Posterior vena cava (tissue), 2 donors: Measurements from ENCODE around the gene UBR2. TPM values are rescaled to one million over a fixed set of nuclear protein-coding genes. Genes with fewer than 3 reads are reported as not detected.
"Not testable (repeated sequence)": the region's sequence is repeated elsewhere in the genome, so short reads cannot be mapped to it uniquely, and the experiment has no call there.

Experiments
- DNase-seq: peaks from one replicate; pipeline ENCODE4 v3.0.0-alpha.2; 2020; ENCODE audit warnings: low spot score
- intact Hi-C, 2 donors: fragments of 100-400 bp; cut with DNase I; formaldehyde crosslinking; loops; one replicate each; pipeline versions ENCODE4 v1.14.1 to v1.14.2; 2022 to 2023
- total RNA-seq, 2 donors: library from RNA; stranded (reverse); fragmentation: NEBNext Ultra II Directional; extraction: Animal tissue kit (Norgen Biotek cat#: 25700); gene quantifications; one replicate each; pipeline ENCODE4 v1.2.1, GENCODE V29; 2021
- donor health status: DM: yes; HTN: yes; CAD: no.
- donor health status: DM: yes; HTN: yes; CAD: no.

The UBR2 gene
- total RNA-seq, 2 donors from 2014 or later = 29.3 to 29.4 TPM

DNA sequence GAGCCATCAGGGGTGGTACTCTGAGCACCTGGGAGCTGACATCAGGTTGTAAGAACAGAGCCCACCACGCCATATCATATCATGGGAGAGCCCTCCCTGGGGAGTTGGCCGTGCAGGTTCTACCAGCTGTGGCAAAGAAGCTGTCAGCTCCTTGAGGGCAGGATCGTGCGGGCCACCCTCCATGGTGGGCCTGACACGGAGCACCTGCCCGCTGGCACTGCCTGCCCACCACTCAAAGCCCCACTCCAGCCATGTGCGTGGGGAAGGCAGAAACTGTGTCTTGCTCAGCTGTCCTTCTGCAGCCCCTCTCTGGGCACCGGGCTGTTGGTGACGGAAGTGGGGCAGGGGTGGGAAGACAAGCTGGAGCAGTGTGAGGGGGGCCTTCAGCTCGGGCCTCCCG lies 144.3 kb downstream of the UBR2 start:
- intact Hi-C loops = no loop called here
- DNase-seq = no peak

DNA sequence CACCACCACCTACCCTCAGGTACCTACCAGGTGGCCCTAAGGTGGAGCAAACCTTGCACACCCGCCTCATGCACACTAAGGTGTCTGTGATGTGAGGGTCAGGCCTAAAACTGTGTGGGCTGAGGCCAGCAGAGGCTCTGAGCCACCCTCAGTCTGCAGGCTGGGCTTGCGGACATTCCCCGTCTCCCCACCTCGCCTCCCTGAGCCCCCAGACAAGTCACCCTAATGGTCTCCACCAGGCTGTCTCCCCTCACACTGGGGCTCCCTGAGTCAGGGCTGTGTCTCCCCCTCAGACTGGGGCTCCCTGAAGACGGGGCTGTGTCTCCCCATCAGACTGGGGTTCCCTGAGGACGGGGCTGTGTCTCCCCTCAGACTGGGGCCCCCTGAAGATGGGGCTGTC lies 146.0 kb downstream of the UBR2 start:
- DNase-seq = no peak
- intact Hi-C loops = no loop called here

DNA sequence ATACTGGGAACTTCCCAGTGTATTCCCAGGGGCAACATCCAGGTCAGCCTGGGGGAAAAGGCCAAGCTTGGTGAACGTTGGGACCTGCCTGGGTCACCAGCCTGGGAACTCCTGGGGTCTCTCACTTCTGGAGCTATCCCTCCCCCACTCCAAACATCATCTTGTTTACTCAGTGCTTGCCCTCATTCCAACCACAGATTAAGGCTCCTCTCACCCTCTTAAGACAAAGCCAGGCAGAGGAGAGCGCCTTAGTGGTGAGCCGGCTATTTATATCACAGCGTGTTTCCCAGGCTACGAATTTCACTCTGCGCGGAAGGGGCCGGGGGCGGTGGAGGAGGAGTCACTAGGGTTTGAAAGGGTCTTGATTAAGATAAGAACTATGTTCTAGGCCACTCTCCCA lies 146.5 kb downstream of the UBR2 start:
- DNase-seq = no peak

DNA sequence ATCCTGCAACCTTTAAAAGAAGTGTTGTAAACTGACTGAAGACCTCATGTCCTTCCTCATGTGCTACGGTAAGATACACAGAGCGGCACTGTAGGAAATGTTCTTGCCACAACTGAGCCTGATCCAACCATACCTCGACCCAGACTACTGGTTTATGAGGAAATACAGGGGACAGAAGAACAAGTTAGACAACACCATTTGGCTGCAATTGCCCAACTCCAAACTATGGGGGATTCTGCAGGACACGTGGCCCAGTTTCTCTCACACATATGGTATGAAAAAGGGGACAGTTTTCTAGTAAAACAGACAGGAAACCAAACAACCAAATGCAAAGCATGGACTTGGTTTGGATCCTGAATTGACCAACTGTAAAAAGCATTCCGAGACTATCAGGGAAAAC lies 148.1 kb downstream of the UBR2 start:
- DNase-seq = no peak
- intact Hi-C loops = no loop called here

More for the DNA sequence above, 146.5 kb downstream of the UBR2 start:
- intact Hi-C loops = no loop called here

DNA sequence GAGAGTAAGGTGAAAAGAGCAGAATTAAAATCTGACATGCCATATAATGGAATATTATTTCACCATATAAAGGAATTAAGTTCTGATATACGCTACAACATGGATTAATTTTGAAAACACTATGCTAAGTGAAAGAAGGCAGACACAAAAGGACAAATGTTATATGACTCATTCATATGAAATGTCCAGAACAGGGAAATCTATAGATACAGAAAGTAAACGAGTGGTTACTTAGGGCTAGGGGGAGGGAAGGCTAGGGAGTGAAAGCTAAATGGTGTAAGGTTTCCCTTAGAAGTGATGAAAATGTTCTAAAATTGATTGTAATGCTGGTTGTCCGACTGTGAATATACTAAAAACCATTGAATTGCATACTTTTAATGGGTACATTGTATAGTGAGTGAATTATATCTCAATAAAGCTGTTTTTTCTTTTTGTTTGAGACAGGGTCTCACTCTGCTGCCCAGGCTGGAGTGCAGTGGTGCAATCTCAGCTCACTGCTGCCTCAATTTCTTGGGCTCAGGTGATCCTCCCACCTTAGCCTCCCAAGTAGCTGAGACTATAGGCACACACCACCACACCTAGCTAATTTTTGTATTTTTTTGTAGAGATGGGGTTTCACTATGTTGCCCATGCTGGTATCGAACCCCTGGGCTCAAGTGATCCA lies 150.4 kb downstream of the UBR2 start:
- intact Hi-C loops = no loop called here
- peak; percentile 16 for DNase-seq

DNA sequence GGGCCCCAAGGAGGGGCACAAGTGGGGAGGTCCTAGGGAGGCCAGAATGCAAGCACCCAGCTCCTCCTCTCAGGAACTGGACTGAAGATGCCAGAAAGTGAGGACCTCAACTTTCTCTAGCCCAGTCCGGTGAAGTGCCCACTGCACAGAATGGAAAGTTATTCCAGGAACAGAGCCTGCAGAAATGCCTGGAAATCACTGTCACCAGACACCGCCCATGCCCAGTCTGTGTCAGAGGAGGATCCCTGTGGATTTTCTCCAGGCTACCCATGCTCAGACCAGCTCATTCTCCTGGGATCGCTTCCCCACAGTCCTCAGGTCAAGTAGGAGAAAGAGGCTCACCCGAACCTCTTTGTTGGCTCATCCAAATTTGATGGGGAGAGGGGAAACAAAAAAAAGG lies 152.0 kb downstream of the UBR2 start:
- peak; percentile 42 for DNase-seq
- intact Hi-C loops = no loop called here

DNA sequence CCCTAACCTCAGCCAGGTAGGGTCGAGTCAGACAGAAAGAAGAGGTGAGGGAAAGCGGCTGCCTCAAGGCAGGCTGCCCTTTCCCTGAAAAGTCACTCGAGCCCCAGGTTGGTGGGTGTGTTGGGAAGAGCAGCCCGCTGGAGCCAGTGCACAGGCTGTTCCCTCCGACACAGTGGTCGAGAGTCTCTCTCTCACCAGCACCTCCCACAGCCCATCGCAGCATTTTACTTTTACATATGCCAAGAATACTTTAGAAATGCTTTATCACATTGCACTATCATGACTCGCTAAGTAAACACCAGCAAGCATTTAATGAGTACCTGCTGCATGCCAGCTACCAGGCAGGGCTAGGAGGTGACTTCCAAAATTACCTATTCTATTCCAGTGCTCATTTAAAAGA lies 156.9 kb downstream of the UBR2 start:
- intact Hi-C loops = loop anchor here in 1 of 2 donors (10.0 kb wide), 1 partner anchor 56 kb away; no protein-coding TSS in a partner anchor
- no peak for DNase-seq

DNA sequence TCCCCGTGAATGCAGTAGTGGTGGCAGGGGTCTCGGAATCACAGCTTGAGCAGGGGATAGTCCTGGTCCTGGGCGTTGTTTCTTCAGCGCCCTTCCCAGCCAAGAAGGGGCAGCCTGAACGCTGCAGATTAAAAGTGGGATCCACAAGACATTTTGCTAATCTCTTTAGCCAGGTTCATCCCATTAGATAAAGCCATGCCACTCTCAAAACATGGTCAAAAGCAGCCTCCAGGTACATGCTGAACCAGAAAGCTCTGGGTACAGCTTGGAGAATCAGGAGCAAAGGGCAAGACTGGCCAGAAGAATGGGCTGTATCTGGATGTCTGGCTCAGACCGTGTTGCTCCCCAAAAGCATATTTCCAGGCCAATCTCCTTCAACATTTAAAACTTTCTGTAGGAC lies 158.7 kb downstream of the UBR2 start, which contains the start of gene PRPH2:
TSS of gene PRPH2 (minus strand) at position 101 of the 400 bp plus-strand sequence. CDS start 263 bp downstream, outside the sequence.
- intact Hi-C loops = loop anchor here in 1 of 2 donors (10.0 kb wide), 1 partner anchor 58 kb away; no protein-coding TSS in a partner anchor
- no peak for DNase-seq

DNA sequence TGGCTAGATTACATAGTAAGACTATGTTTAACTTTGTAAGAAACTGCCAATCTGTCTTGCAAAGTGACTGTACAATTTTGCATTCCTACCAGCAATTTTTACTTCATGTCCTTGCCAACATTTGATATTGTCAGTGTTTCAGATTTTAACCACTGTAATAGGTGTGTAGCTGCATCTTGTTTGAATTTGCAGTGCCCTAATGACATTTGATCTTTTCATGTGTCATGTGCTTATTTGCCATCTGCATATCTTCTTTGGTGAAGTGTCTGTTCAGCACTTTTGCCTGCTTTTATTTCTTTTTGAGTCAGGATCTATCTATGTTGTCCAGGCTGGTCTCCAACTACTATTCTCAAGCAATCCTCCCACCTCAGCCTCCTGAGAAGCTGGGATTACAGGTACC lies 161.0 kb downstream of the UBR2 start:
- no peak for DNase-seq
- intact Hi-C loops = loop anchor here (5.0 to 10.0 kb wide), 2 partner anchors 60 to 63 kb away; no protein-coding TSS in a partner anchor

DNA sequence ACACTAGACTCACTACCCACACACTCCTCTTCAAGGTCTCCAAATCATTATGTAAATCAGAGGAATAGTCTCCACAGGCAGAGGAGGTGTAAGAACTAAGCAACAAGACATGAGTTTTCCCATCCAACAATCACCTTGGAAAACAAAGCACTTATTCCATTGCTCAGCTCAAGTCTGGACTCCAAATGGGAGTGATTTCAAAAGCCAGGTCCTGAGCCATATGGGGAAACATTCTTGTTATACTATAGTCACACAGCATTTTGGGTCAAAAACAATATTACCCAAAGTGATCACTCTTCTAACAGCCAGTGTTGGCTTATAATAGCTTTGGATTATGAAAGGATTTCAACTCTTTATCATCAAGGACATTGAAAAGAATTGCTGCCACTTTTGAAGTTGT lies 162.2 kb downstream of the UBR2 start:
- intact Hi-C loops = loop anchor here (5.0 to 10.0 kb wide), 2 partner anchors 61 to 64 kb away; no protein-coding TSS in a partner anchor
- no peak for DNase-seq

DNA sequence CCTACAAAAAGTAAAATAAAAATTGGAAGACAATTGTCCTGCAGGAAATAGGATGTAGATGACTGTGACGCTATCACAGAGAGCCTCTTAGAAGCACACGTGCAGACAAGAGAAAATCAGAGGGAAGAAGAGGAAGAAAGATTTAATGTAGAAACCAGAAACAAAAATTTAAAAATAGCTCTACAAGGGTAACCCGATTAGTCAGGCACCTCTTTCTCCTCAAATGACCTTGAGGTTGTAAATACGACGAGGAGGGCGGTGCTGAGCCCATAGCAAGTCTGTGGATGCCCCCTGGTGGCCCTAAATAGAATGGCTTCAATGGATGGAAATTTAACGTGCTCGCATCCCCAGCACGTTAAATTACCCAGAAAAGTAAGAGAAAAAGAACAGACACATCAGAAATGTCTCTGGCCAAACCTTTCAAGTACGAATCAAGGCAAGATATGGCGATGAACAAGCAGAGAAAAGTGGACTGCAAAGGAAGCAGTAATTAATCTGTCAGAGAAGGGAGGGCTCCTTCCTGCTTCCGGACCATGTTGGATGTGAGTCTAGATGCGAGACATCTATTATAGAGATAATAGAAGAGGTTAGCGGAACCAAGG lies 162.8 kb downstream of the UBR2 start:
- intact Hi-C loops = loop anchor here (5.0 to 10.0 kb wide), 2 partner anchors 62 to 64 kb away; no protein-coding TSS in a partner anchor

DNA sequence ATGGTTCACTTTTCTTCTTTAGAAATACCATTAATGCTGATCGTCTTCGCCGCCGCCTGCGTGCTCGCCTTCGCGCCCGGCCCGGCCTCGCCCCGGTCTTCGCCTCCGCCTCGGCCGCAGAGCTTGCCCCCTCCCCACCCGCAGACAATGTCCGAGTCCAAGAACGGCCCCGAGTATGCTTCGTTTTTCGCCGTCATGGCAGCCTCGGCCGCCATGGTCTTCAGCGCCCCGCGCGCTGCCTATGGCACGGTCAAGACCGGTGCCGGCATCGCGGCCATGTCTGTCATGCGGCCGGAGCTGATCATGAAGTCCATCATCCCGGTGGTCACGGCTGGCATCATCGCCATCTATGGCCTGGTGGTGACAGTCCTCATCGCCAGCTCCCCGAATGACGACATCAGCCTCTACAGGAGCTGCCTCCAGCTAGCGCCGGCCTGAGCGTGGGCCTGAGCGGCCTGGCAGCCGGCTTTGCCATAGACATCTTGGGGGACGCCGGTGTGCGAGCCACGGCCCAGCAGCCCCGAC lies 163.3 kb downstream of the UBR2 start:
- DNase-seq = peak; percentile 82
- intact Hi-C loops = loop anchor here (5.0 to 10.0 kb wide), 2 partner anchors 62 to 65 kb away; no protein-coding TSS in a partner anchor

More for the DNA sequence above, 162.8 kb downstream of the UBR2 start:
- peak; percentile 81 for DNase-seq

DNA sequence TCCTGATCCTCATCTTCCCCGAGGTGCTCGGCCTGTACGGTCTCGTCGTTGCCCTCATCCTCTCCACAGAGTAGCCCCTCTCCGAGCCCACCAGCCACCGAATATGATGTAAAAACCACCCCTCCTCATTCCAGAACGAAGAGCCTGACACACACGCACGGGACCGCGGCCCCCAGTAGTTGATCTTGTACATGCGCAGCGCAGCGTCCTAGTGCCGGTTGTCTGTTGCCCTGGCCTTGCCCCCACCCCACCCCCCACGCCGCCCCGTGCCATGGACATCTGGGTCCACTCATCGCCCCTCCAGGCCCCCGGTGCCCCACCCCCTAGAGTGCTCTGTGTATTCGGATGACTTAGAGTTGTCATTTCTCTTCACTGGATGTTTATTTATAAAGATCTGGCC lies 163.8 kb downstream of the UBR2 start:
- intact Hi-C loops = loop anchor here (5.0 to 10.0 kb wide), 2 partner anchors 63 to 65 kb away; no protein-coding TSS in a partner anchor
- no peak for DNase-seq

DNA sequence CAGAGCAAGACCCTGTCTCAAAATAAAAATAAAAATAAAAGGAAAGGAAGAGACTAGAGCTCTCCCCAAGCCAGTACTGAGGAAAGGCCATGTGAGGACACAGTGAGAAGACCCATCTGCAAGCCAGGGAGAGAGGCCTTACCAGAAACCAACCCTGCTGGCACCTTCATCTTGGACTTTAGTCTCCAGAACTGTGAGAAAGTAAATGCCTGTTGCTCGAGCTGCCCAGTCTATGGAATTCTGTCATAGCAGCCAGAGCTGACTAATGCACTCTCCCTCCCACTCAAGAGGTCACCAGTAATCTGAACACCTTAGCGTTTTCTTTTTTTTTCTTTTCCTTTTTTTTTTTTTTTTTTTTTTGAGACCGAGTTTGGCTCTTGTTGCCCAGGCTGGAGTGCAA lies 165.9 kb downstream of the UBR2 start:
- intact Hi-C loops = loop anchor here (5.0 to 10.0 kb wide), 2 partner anchors 65 to 67 kb away; no protein-coding TSS in a partner anchor
- DNase-seq = peak; percentile 11

DNA sequence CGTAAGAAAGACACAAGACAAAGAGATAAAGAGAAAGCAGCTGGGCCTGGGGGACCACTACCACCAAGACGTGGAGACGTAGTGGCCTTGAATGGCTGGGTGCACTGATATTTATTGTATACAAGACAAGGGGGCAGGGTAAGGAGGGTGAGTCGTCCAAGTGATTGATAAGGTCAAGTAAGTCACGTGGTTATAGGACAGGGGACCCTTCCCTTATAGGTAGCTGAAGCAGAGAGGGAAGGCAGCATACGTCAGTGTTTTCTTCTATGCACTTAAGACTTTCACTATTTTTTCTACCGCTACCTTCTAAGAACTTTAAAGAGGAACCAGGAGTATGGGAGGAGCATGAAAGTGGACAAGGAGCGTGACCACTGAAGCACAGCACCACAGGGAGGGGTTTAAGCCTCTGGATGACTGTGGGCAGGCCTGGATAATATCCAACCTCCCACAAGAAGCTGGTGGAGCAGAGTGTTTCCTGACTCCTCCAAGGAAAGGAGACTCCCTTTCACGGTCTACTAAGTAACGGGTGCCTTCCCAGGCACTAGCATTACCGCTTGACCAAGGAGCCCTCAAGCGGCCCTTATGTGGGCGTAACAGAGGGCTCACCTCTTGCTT lies 170.1 kb downstream of the UBR2 start:
- peak; percentile 31 for DNase-seq
- intact Hi-C loops = not testable (repeated sequence)

DNA sequence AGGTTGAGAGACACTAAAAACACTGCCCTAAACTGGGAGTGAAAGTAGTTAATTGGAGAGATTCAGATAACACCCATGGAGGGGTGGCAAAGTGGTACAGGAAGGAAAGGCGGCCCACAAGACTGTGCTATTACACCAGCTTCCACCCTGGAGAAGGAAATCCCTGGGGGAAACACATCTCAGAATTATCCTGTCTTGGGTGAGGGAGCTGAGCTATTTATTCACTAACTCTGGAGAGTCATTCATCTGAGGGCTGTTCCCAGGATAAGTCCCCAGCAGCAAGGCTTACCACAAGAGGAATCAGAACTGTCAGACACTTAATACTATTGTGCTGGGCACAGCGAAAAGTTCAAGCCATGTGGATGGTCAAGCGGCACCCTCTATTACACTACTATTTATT lies 172.1 kb downstream of the UBR2 start:
- DNase-seq = no peak
- intact Hi-C loops = no loop called here

DNA sequence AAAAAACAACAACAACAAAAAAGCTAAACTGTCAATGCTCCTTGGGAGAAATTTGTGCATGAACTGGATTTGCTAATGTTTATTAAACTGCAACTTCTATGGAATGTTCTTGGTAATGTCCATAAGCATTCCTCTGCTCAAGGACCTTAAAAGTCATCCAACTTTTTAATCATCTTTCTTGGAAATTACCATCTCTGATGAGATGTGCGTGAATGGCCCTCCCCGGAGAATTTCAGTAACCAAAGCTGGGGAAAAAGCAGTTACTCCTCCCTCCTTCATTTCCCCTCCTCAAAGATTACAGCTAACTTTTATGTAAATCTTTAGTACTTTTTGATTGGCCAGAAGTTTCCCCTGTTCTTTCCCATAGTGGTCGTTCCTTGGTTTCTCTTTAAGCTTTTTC lies 176.9 kb downstream of the UBR2 start:
- intact Hi-C loops = no loop called here
- DNase-seq = peak; percentile 24

DNA sequence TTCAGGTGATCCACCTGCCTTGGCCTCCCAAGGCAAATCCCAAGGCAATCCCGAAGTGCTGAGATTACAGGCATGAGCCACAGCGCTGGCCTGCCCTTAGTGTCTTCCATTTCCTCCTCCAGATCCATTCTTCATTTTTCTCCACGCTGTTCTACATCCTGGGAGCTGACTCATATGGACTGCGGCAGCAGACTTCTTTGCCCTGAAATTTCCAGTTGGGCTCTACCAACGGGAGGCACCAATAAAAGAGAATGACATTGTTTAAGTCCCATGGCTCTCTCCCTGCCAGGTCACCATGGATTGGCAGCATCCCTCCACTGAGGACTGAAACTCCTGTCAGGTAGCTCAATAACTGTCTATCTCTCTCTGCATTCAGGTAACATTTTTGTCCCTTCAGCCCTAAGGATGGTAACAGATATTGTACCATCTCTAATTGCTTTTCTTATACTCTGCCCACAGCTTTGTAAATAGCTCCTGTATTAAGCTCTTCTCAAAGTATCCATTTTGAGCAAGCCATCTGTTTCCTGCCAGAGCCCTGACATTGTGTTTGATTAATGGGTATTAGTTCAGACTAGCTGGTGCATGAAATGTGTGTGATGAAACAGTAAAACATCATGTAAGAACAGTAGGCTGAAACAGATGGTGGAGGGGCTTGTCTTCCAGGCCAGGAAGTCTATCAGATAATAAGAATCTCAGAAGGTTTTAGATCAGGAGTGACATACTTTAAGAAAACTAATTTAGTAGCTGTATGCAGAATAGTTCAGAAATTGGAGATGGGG lies 178.5 kb downstream of the UBR2 start:
- intact Hi-C loops = no loop called here

More for the DNA sequence above, 178.5 kb downstream of the UBR2 start:
- peak; percentile 17 for DNase-seq
